Stimulated activated CD8-positive, alpha-beta memory T cell treated with anti-CD3 and anti-CD28 coated beads, Interleukin-15, amount 100 ng/mL, for 4 hours (primary cell): Measurements from ENCODE around the gene BAX.
"Not testable (repeated sequence)": the region's sequence is repeated elsewhere in the genome, so short reads cannot be mapped to it uniquely, and the experiment has no call there.

Experiments used
- DNase-seq, 2 donors: peaks; one replicate each; pipeline ENCODE4 v3.0.0-alpha.2; 2020; ENCODE audit warnings: low read depth in 2 of 2

The BAX gene

DNA sequence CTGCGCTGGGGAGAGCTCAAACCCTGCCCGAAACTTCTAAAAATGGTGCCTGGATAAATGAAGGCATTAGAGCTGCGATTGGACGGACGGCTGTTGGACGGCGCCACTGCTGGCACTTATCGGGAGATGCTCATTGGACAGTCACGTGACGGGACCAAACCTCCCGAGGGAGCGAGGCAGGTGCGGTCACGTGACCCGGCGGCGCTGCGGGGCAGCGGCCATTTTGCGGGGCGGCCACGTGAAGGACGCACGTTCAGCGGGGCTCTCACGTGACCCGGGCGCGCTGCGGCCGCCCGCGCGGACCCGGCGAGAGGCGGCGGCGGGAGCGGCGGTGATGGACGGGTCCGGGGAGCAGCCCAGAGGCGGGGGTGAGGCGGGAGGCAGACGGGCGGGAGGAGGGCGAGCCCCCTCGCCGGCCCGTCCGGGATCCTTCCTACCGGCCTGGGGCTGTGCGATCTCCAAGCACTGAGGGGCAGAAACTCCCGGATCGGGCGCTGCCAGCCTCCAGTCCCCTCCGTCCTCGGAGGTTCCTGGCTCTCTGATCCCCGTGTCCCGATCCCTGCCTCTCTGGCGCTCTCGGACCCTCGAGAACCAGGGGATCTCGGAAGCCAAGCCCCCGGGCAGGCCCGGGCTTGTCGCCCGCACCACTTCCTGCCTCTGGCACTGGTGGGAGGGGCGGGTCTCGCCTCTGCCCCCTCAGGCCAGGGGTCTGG, at the start of gene BAX:
BAX (plus strand) TSS at position 281 of the 713 bp plus-strand sequence; CDS start at position 335, 54 bp downstream.
- peak; percentile 70 to 78 for DNase-seq

DNA sequence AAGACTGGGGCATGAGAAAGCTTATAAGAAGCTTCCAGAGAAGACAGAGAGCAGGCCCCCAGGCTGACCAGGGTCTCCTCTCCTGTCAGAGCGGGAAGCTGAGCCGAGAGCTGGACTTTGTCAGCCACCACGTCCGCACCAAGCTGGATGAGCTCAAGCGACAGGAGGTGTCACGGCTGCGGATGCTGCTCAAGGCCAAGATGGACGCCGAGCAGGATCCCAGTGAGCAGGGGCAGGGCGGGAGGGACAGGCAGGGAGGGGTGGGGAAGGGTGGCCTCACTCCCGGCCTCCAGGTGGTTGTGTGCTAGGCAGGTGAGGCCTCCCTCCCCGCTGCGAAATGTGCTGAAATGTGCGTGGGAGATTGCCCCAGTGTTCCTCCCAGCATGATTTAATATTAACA, 49.0 kb upstream of the BAX start:
- DNase-seq, result no peak

GRCh38 chr19:48906324-48906723, 48.4 kb upstream of the BAX start:
- DNase-seq, result no peak

- DNase-seq, result no peak
These were observed 47.0 kb upstream of the BAX start for GRCh38 chr19:48907671-48908070.

DNA sequence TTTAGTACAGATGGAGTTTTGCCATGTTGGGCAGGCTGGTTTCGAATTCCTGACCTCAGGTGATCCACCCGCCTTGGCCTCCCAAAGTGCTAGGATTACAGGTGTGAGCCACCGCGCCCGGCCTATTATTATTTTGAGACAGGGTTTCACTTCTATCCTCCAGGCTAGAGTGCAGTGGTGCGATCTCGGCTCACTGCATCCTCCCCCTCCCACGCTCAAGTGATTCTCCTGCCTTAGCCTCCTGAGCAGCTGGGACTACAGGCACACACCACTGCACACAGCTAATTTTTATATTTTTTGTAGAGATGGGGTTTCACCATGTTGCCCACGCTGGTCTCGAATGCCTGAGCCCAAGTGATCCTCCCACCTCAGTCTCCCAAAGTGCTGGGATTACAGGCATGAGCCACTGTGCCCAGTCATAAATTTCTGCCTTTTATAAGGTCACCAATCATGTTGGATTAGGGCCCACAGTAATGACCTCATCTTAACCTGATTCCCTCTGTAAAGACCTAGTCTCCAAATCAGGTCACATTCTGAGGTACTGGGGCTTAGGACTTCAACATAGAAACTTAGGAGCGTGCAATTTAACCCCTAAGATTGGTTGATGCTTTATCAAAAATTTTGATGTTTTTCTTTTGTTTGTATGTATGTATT, 45.1 kb upstream of the BAX start:
- not testable (repeated sequence) for DNase-seq

DNA sequence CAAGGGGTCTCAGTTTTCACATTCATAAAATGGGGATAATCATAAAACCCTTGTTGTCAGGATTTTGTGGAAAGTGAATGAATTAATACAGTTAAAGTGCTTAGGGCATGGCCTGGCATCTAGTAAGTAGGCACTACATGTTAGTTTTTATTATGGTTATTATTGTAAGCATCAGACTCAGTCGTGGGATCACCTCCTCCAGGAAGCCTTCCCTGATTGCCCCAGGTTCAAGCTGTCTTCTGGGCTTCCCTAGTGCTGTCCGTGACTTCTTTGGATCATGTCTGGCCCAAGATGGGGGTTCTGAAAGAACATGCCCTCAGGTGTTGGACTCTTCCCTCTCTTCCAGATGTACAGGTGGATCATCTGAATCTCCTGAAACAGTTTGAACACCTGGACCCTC, 43.9 kb upstream of the BAX start:
- no peak for DNase-seq

DNA sequence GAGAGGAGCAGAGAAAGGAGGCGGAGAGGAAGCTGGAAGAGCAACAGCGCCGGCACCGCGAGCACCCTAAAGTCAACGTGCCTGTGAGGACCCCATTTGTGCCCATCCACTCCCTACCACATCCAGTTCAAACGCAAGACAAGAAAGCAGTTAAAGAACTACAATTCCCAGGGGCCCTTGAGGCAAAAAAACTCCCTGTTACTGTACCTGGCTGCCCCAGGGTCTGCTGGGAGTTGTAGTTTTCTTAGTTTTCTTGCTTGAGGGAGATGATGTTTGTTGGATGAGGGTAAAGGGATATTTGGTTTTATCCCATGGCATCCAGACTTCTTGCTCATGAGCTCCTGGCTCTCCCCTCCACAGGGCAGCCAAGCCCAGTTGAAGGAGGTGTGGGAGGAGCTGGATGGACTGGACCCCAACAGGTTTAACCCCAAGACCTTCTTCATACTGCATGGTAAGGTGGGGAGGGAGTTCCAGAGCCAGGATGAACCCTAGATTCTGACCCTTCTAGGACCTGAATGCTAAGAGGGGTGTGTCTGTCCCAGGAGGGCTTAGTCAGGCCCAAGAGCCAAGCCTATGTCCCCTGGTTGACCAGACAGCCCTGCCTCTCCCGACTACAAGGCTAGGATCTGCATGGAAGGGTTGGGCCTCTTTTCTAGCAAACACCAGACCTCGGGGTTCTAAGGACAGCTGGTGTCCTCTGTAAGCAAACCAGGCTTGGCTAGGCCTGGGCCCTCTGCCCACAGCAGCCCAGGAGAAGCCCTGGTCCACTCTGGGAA, 41.4 kb upstream of the BAX start:
- no peak for DNase-seq

DNA sequence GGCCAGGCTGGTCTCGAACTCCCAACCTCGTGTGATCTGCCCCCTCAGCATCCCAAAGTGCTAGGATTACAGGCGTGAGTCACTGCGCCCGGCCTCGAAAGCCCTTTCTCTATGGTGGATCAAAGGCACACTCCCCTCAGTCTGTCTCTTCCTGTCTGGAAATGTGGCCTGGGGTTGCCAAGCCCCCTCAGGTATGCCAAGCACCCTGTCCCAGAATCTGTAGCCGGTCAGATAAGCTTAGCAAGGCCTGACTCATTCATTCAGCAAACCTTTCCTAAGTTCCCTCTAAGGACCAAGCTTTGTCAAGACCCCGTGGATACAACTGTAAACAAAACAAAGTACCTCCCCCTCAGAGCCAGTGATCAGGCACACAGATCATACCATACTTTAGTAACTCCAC, 40.5 kb upstream of the BAX start:
- DNase-seq, result no peak

GRCh38 chr19:48915757-48916156, 38.9 kb upstream of the BAX start:
- no peak for DNase-seq

GRCh38 chr19:48918071-48918470, 36.6 kb upstream of the BAX start:
- no peak for DNase-seq

- DNase-seq, result no peak
These were observed 35.9 kb upstream of the BAX start for GRCh38 chr19:48918801-48919247.

GRCh38 chr19:48919271-48919670, 35.4 kb upstream of the BAX start:
- DNase-seq, result not testable (repeated sequence)

DNA sequence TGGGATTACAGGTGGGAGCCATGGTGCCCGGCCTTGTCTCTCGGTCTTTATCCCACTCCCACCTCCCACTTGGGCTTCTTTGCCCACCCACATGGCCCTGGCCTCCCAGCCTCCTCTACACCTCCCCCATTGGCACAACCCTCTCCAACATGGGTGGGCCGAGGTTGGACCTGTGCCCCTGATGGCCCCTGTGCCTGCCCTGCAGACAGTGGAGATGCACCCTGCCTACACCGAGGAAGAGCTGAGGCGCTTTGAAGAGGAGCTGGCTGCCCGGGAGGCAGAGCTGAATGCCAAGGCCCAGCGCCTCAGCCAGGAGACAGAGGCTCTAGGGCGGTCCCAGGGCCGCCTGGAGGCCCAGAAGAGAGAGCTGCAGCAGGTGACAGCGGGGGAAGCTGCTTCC, 33.7 kb upstream of the BAX start:
- no peak for DNase-seq

DNA sequence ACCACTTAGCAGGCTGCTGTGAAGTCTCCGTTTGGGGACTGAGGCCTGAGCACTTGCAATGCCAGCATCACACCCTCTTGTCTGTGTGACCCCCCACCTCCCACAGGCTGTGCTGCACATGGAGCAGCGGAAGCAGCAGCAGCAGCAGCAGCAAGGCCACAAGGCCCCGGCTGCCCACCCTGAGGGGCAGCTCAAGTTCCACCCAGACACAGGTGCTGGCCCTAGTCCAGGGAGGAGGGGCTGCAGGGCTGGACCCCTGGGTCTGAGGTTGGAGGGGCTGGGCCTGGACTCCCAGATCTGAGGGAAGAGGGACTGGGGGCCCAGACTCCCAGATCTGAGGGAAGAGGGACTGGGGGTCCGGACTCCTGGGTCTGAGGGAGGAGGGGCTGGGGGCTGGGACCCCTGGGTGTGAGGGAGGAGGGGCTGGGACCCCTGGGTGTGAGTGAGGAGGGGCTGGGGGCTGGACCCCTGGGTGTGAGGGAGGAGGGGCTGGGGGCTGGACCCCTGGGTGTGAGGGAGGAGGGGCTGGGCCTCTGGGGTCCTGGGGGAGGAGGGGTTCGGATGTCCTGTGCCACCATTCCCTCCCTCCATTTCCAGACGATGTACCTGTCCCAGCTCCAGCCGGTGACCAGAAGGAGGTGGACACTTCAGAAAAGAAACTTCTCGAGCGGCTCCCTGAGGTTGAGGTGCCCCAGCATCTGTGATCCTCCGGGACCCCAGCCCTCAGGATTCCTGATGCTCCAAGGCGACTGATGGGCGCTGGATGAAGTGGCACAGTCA, 32.8 kb upstream of the BAX start:
- no peak for DNase-seq

DNA sequence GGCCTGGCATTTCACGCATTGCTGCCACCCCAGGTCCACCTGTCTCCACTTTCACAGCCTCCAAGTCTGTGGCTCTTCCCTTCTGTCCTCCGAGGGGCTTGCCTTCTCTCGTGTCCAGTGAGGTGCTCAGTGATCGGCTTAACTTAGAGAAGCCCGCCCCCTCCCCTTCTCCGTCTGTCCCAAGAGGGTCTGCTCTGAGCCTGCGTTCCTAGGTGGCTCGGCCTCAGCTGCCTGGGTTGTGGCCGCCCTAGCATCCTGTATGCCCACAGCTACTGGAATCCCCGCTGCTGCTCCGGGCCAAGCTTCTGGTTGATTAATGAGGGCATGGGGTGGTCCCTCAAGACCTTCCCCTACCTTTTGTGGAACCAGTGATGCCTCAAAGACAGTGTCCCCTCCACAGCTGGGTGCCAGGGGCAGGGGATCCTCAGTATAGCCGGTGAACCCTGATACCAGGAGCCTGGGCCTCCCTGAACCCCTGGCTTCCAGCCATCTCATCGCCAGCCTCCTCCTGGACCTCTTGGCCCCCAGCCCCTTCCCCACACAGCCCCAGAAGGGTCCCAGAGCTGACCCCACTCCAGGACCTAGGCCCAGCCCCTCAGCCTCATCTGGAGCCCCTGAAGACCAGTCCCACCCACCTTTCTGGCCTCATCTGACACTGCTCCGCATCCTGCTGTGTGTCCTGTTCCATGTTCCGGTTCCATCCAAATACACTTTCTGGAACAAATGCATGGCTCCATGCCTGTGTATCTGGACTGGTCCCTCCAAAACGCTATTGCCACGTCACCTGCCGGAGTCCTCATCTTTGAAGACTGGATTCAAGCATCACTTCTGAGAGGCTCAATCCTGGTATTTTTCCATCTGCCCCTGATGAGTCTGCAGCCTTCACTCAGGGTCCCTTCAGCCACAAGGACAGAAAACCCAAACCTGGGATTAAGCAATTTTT, 31.9 kb upstream of the BAX start:
- no peak for DNase-seq

DNA sequence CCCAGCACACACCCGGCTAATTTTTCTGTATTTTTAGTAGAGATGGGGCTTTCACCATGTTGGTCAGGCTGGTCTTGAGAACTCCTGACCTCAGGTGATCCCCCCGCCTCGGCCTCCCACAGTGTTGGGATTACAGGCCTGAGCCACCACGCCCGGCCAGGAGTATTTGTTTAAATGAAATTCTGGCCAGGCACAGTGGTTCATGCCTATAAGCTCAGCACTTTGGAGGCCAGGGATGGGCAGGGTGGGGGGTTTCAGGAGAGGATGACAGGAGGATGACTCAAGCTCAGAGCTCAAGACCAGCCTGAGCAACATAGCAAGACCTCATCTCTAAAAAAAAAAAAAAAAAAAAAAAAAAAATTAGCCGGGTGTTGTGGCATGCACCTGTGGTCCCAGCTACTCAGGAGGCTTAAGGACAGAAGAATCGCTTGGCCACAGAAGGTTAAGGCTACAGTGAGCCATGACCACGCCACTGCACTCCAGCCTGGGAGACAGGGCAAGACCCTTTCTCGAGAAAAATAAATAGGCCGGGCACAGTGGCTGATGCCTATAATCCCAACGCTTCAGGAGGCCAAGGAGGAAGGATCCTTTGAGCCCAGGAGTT, 29.3 kb upstream of the BAX start:
- DNase-seq, result no peak

- DNase-seq, result not testable (repeated sequence)
These were observed 28.8 kb upstream of the BAX start for GRCh38 chr19:48925890-48926289.

- DNase-seq, result no peak
These were observed 27.8 kb upstream of the BAX start for GRCh38 chr19:48926909-48927308.

GRCh38 chr19:48927692-48928091, 27.0 kb upstream of the BAX start:
- not testable (repeated sequence) for DNase-seq
